Memory B cell (primary cell): ENCODE measurements around the gene CPSF4.
"Not testable (repeated sequence)": the region's sequence is repeated elsewhere in the genome, so short reads cannot be mapped to it uniquely, and the experiment has no call there.

Source experiments
- ATAC-seq: fragments of 150-1000 bp; cut with Tn5 transposase; 2 replicates; pipeline ENCODE4 v1.10.0; 2021; ENCODE audit warnings: low read depth, mild to moderate bottlenecking, moderate library complexity
- DNase-seq, 2 donors: peaks; one replicate each; pipeline ENCODE4 v3.0.0; 2022; ENCODE audit warnings: low spot score in 2 of 2
- H3K27ac Mint-ChIP-seq: one replicate; pipeline ENCODE4 v1.8.0; 2022; ENCODE audit warnings: mild to moderate bottlenecking, moderate library complexity, mixed read lengths
- H3K27me3 Mint-ChIP-seq: one replicate; pipeline ENCODE4 v1.8.0; 2022; ENCODE audit warnings: mixed read lengths
- H3K36me3 Mint-ChIP-seq: one replicate; pipeline ENCODE4 v1.8.0; 2022; ENCODE audit warnings: mild to moderate bottlenecking, mixed read lengths
- H3K4me1 Mint-ChIP-seq: one replicate; pipeline ENCODE4 v1.8.0; 2022; ENCODE audit warnings: mixed read lengths
- H3K4me3 Mint-ChIP-seq: one replicate; pipeline ENCODE4 v1.8.0; 2022; ENCODE audit warnings: mild to moderate bottlenecking, moderate library complexity, mixed read lengths
- H3K9me3 Mint-ChIP-seq: one replicate; pipeline ENCODE4 v1.8.0; 2022; ENCODE audit warnings: mixed read lengths

CPSF4 gene

GRCh38 chr7:99419323-99420021, 19.3 kb upstream of the CPSF4 start:
- ATAC-seq = no peak
- Mint-ChIP-seq H3K9me3 (no peaks in the 10 kb centered on the region), H3K27ac (no peak overlapping the region)

GRCh38 chr7:99420213-99420612, 18.5 kb upstream of the CPSF4 start:
- no peak for DNase-seq
- no peaks in the 10 kb centered on the region for H3K9me3 Mint-ChIP-seq
- H3K27ac Mint-ChIP-seq = no peak overlapping the region
- no peak overlapping the region for H3K4me3 Mint-ChIP-seq
- no peak for ATAC-seq
- H3K36me3 Mint-ChIP-seq = peaks cover 14% of the 10 kb centered on the region
- H3K4me1 Mint-ChIP-seq = no peaks in the 10 kb centered on the region
- no peaks in the 10 kb centered on the region for H3K27me3 Mint-ChIP-seq

More at GRCh38 chr7:99419323-99420021, 19.3 kb upstream of the CPSF4 start:
- Mint-ChIP-seq H3K4me3 (no peak overlapping the region), H3K27me3 (no peaks in the 10 kb centered on the region), H3K4me1 (peaks cover 3% of the 10 kb centered on the region), H3K36me3 (peaks cover 20% of the 10 kb centered on the region)
- no peak for DNase-seq

- Mint-ChIP-seq H3K27me3 (no peaks in the 10 kb centered on the region), H3K36me3 (peaks cover 15% of the 10 kb centered on the region), H3K4me3 (no peak overlapping the region), H3K27ac (no peak overlapping the region), H3K4me1 (no peaks in the 10 kb centered on the region), H3K9me3 (no peaks in the 10 kb centered on the region)
- ATAC-seq (no peak), DNase-seq (no peak)
Observed at GRCh38 chr7:99420986-99421385, 17.8 kb upstream of the CPSF4 start.

GRCh38 chr7:99422186-99422585, 16.6 kb upstream of the CPSF4 start:
- no peaks in the 10 kb centered on the region for H3K4me1 Mint-ChIP-seq
- ATAC-seq (no peak), DNase-seq (no peak)
- no peaks in the 10 kb centered on the region for H3K9me3 Mint-ChIP-seq
- peaks cover 14% of the 10 kb centered on the region for H3K36me3 Mint-ChIP-seq
- peak overlapping the region; percentile 50 for H3K27ac Mint-ChIP-seq
- no peak overlapping the region for H3K4me3 Mint-ChIP-seq
- no peaks in the 10 kb centered on the region for H3K27me3 Mint-ChIP-seq

- DNase-seq (no peak), ATAC-seq (no peak)
- no peaks in the 10 kb centered on the region for H3K9me3 Mint-ChIP-seq
- H3K27ac Mint-ChIP-seq = no peak overlapping the region
- no peaks in the 10 kb centered on the region for H3K4me1 Mint-ChIP-seq
- H3K4me3 Mint-ChIP-seq = no peak overlapping the region
- no peaks in the 10 kb centered on the region for H3K27me3 Mint-ChIP-seq
- peaks cover 11% of the 10 kb centered on the region for H3K36me3 Mint-ChIP-seq
Observed at GRCh38 chr7:99422625-99423024, 16.1 kb upstream of the CPSF4 start.

GRCh38 chr7:99424932-99425730, 13.6 kb upstream of the CPSF4 start:
- Mint-ChIP-seq H3K4me3 (no peak overlapping the region), H3K36me3 (peaks cover 10% of the 10 kb centered on the region), H3K27ac (no peak overlapping the region), H3K27me3 (no peaks in the 10 kb centered on the region), H3K9me3 (no peaks in the 10 kb centered on the region), H3K4me1 (no peaks in the 10 kb centered on the region)
- DNase-seq (no peak), ATAC-seq (no peak)

GRCh38 chr7:99428972-99429566, 9.7 kb upstream of the CPSF4 start:
- DNase-seq (no peak), ATAC-seq (no peak)
- no peaks in the 10 kb centered on the region for H3K9me3 Mint-ChIP-seq
- no peak overlapping the region for H3K27ac Mint-ChIP-seq
- no peaks in the 10 kb centered on the region for H3K27me3 Mint-ChIP-seq
- no peak overlapping the region for H3K4me3 Mint-ChIP-seq
- peaks cover 15% of the 10 kb centered on the region for H3K36me3 Mint-ChIP-seq
- no peaks in the 10 kb centered on the region for H3K4me1 Mint-ChIP-seq

- H3K27ac Mint-ChIP-seq = no peak overlapping the region
- no peaks in the 10 kb centered on the region for H3K9me3 Mint-ChIP-seq
- H3K4me3 Mint-ChIP-seq = no peak overlapping the region
- H3K27me3 Mint-ChIP-seq = no peaks in the 10 kb centered on the region
- DNase-seq = no peak
- peaks cover 15% of the 10 kb centered on the region for H3K36me3 Mint-ChIP-seq
- no peak for ATAC-seq
- H3K4me1 Mint-ChIP-seq = no peaks in the 10 kb centered on the region
Observed at GRCh38 chr7:99429756-99430155, 9.0 kb upstream of the CPSF4 start.

GRCh38 chr7:99431756-99432540, 6.8 kb upstream of the CPSF4 start:
- H3K4me1 Mint-ChIP-seq, ATAC-seq, H3K27me3 Mint-ChIP-seq, H3K9me3 Mint-ChIP-seq, H3K27ac Mint-ChIP-seq, H3K4me3 Mint-ChIP-seq, DNase-seq: not testable (repeated sequence)
- peaks cover 11% of the 10 kb centered on the region for H3K36me3 Mint-ChIP-seq

GRCh38 chr7:99433158-99433557, 5.6 kb upstream of the CPSF4 start:
- DNase-seq = no peak
- peaks cover 11% of the 10 kb centered on the region for H3K36me3 Mint-ChIP-seq
- no peak overlapping the region for H3K4me3 Mint-ChIP-seq
- H3K27ac Mint-ChIP-seq = no peak overlapping the region
- H3K27me3 Mint-ChIP-seq = no peaks in the 10 kb centered on the region
- no peak for ATAC-seq
- H3K4me1 Mint-ChIP-seq = peaks cover 2% of the 10 kb centered on the region
- no peaks in the 10 kb centered on the region for H3K9me3 Mint-ChIP-seq

GRCh38 chr7:99437946-99438572, 684 bp upstream of the CPSF4 start:
- Mint-ChIP-seq H3K27me3 (no peaks in the 10 kb centered on the region), H3K4me1 (peaks cover 21% of the 10 kb centered on the region), H3K9me3 (no peaks in the 10 kb centered on the region), H3K4me3 (peak overlapping the region; percentile 96), H3K36me3 (peaks cover 7% of the 10 kb centered on the region), H3K27ac (peak overlapping the region; percentile 80)
- DNase-seq (no peak), ATAC-seq (peak; percentile 15)

- Mint-ChIP-seq H3K4me3 (peak overlapping the region; percentile 96), H3K27me3 (no peaks in the 10 kb centered on the region), H3K4me1 (peaks cover 28% of the 10 kb centered on the region), H3K36me3 (peaks cover 9% of the 10 kb centered on the region), H3K27ac (peak overlapping the region; percentile 80), H3K9me3 (no peaks in the 10 kb centered on the region)
- DNase-seq = no peak
- ATAC-seq = no peak
Observed at GRCh38 chr7:99440195-99440594, 1.5 kb downstream of the CPSF4 start.

- H3K36me3 Mint-ChIP-seq = peaks cover 22% of the 10 kb centered on the region
- no peak overlapping the region for H3K4me3 Mint-ChIP-seq
- H3K9me3 Mint-ChIP-seq = no peaks in the 10 kb centered on the region
Observed at GRCh38 chr7:99446096-99446495, 7.4 kb downstream of the CPSF4 start.

More at GRCh38 chr7:99446096-99446495, 7.4 kb downstream of the CPSF4 start:
- H3K4me1 Mint-ChIP-seq = peaks cover 17% of the 10 kb centered on the region
- ATAC-seq = no peak
- no peak for DNase-seq
- no peak overlapping the region for H3K27ac Mint-ChIP-seq
- H3K27me3 Mint-ChIP-seq = no peaks in the 10 kb centered on the region
